HEK293 (cell line): ENCODE measurements around the gene CKS1B.

ENCODE experiments used
- CTCF ChIA-PET: fragments of 350-600 bp; formaldehyde crosslinking; extraction: SDS; loops from one replicate; lab custom pipeline; 2021; ENCODE audit warnings: antibody characterized with exemption; lab: Yijun Ruan, JAX
- POLR2A ChIA-PET: fragments of 300-600 bp; formaldehyde crosslinking; extraction: SDS; loops from one replicate; lab custom pipeline; 2020; ENCODE audit warnings: antibody characterized with exemption, inconsistent platforms; lab: Yijun Ruan, JAX
- H3K27ac ChIP-seq: fragments of 200-500 bp; sonication (Bioruptor generic); 2 replicates; pipeline ENCODE4 v1.5.1; 2014; ENCODE audit warnings: low read depth, low read length, control low read depth, inconsistent platforms; ENCODE audit errors: extremely low read depth
- H3K36me3 ChIP-seq, 2 experiments: fragments of 200-500 bp in 1 of 2; sonication (Bioruptor generic) in 1 of 2; 1 replicate in 1 of 2; 2 replicates in 1 of 2; pipeline ENCODE4 v1.5.1; 2014 to 2017; ENCODE audit warnings: inconsistent platforms in 2 of 2, low read length in 2 of 2; ENCODE audit not compliant: control insufficient read depth in 2 of 2, insufficient read depth in 1 of 2
- H3K4me1 ChIP-seq: fragments of 200-500 bp; sonication (Bioruptor generic); 2 replicates; pipeline ENCODE4 v1.5.1; 2014; ENCODE audit warnings: mild to moderate bottlenecking, low read length, inconsistent platforms; ENCODE audit not compliant: control insufficient read depth, insufficient read depth
- H3K4me3 ChIP-seq: 2 replicates; pipeline ENCODE4 v1.5.1; 2011; ENCODE audit warnings: low read depth, mild to moderate bottlenecking, control low read depth, low read length, moderate library complexity
- H3K9me3 ChIP-seq: fragments of 200-500 bp; sonication (Bioruptor generic); 2 replicates; pipeline ENCODE4 v1.5.1; 2014; ENCODE audit warnings: low read depth, low read length, inconsistent platforms; ENCODE audit not compliant: control insufficient read depth, insufficient read depth
- GLIS2 ChIP-seq: fragments of 450-650 bp; formaldehyde crosslinking; IDR thresholded peaks from 2 replicates; pipeline ENCODE4 v1.5.1; 2016; ENCODE audit warnings: missing biosample characterization, missing genetic modification characterization
- IKZF3 ChIP-seq: fragments of 450-650 bp; IDR thresholded peaks from 2 replicates; pipeline ENCODE4 v1.5.0; 2018; ENCODE audit warnings: missing biosample characterization, mild to moderate bottlenecking, missing genetic modification characterization, moderate library complexity
- KLF1 ChIP-seq: fragments of 450-650 bp; formaldehyde crosslinking; IDR thresholded peaks from 2 replicates; pipeline ENCODE4 v1.5.1; 2016; ENCODE audit warnings: missing biosample characterization, missing genetic modification characterization
- SP2 ChIP-seq: fragments of 450-650 bp; formaldehyde crosslinking; IDR thresholded peaks from 2 replicates; pipeline ENCODE4 v1.5.1; 2016; ENCODE audit warnings: missing biosample characterization, missing genetic modification characterization
- SP3 ChIP-seq: fragments of 450-650 bp; formaldehyde crosslinking; IDR thresholded peaks from 2 replicates; pipeline ENCODE4 v1.5.1; 2016; ENCODE audit warnings: missing biosample characterization, missing genetic modification characterization
- ZFHX2 ChIP-seq: fragments of 450-650 bp; formaldehyde crosslinking; conservative IDR thresholded peaks from 2 replicates; pipeline ENCODE4 v1.5.1; 2016; ENCODE audit warnings: missing biosample characterization, missing genetic modification characterization
- ZFP69B ChIP-seq: fragments of 450-650 bp; formaldehyde crosslinking; IDR thresholded peaks from 2 replicates; pipeline ENCODE4 v1.5.1; 2016; ENCODE audit warnings: missing biosample characterization, missing genetic modification characterization
- ZNF146 ChIP-seq: fragments of 450-650 bp; formaldehyde crosslinking; IDR thresholded peaks from 2 replicates; pipeline ENCODE4 v1.5.1; 2016; ENCODE audit warnings: missing biosample characterization, missing genetic modification characterization
- ZNF341 ChIP-seq: fragments of 450-650 bp; formaldehyde crosslinking; IDR thresholded peaks from 2 replicates; pipeline ENCODE4; 2016; ENCODE audit warnings: low read depth, missing biosample characterization, missing genetic modification characterization
- ZNF555 ChIP-seq: fragments of 450-650 bp; formaldehyde crosslinking; conservative IDR thresholded peaks from 2 replicates; pipeline ENCODE4 v1.5.1; 2017; ENCODE audit warnings: missing biosample characterization, mild to moderate bottlenecking, missing genetic modification characterization, inconsistent platforms
- ZNF792 ChIP-seq: fragments of 450-650 bp; formaldehyde crosslinking; IDR thresholded peaks from 2 replicates; pipeline ENCODE4 v1.5.1; 2016; ENCODE audit warnings: missing biosample characterization, missing genetic modification characterization
- TF ChIP-seq, protein P1 (sequence below): fragments of 450-650 bp; formaldehyde crosslinking; IDR thresholded peaks from 2 replicates; pipeline ENCODE4 v1.5.1; 2016; ENCODE audit warnings: missing biosample characterization, missing genetic modification characterization
- TF ChIP-seq, protein P2 (sequence below): fragments of 450-650 bp; formaldehyde crosslinking; IDR thresholded peaks from 2 replicates; pipeline ENCODE4 v1.5.1; 2016; ENCODE audit warnings: missing biosample characterization, missing genetic modification characterization
- TF ChIP-seq, protein P3 (sequence below): fragments of 450-650 bp; formaldehyde crosslinking; IDR thresholded peaks from 2 replicates; pipeline ENCODE4 v1.5.1; 2016; ENCODE audit warnings: missing biosample characterization, missing genetic modification characterization
- TF ChIP-seq, protein P4 (sequence below): fragments of 450-650 bp; formaldehyde crosslinking; IDR thresholded peaks from 2 replicates; pipeline ENCODE4 v1.5.1; 2016; ENCODE audit warnings: missing biosample characterization, missing genetic modification characterization
- TF ChIP-seq, protein P5 (sequence below): fragments of 450-650 bp; formaldehyde crosslinking; IDR thresholded peaks from 2 replicates; pipeline ENCODE4 v1.5.1; 2016; ENCODE audit warnings: missing biosample characterization, missing genetic modification characterization

Gene CKS1B

DNA sequence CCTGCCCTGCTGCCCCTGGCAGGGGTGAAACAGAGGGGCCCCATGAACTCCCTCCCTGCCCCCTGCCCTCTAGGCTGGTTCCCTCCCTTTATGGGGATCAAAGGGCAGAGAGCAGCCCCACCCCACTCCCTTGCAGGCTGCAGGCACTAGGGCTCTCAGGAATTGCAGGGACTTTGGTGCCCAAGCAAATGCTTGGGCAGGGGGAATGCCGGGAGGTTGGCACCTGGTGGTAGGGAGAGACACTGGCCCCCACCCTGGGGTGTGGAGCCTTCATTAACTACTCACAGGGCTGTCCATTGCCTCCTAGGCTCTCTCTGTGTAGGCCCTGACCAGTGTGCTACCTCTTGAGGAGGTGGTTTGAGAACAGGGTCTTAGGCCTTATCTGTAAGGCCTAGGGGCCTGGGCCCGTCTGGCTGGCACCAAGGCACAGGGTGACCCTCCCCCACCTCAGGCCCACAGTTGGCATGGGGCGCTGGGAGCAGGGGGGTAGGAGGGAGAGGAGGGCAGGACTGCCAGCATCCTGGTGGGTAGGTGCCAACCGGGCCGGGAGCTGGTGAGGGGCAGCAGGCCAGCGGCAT is 32.9 kb downstream of the CKS1B start (continued):
- TF ChIP-seq, protein P1, sequence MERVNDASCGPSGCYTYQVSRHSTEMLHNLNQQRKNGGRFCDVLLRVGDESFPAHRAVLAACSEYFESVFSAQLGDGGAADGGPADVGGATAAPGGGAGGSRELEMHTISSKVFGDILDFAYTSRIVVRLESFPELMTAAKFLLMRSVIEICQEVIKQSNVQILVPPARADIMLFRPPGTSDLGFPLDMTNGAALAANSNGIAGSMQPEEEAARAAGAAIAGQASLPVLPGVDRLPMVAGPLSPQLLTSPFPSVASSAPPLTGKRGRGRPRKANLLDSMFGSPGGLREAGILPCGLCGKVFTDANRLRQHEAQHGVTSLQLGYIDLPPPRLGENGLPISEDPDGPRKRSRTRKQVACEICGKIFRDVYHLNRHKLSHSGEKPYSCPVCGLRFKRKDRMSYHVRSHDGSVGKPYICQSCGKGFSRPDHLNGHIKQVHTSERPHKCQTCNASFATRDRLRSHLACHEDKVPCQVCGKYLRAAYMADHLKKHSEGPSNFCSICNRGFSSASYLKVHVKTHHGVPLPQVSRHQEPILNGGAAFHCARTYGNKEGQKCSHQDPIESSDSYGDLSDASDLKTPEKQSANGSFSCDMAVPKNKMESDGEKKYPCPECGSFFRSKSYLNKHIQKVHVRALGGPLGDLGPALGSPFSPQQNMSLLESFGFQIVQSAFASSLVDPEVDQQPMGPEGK (tag by site-specific recombination), result peak; percentile 13
- TF ChIP-seq, all 188 proteins: peak for 4

DNA sequence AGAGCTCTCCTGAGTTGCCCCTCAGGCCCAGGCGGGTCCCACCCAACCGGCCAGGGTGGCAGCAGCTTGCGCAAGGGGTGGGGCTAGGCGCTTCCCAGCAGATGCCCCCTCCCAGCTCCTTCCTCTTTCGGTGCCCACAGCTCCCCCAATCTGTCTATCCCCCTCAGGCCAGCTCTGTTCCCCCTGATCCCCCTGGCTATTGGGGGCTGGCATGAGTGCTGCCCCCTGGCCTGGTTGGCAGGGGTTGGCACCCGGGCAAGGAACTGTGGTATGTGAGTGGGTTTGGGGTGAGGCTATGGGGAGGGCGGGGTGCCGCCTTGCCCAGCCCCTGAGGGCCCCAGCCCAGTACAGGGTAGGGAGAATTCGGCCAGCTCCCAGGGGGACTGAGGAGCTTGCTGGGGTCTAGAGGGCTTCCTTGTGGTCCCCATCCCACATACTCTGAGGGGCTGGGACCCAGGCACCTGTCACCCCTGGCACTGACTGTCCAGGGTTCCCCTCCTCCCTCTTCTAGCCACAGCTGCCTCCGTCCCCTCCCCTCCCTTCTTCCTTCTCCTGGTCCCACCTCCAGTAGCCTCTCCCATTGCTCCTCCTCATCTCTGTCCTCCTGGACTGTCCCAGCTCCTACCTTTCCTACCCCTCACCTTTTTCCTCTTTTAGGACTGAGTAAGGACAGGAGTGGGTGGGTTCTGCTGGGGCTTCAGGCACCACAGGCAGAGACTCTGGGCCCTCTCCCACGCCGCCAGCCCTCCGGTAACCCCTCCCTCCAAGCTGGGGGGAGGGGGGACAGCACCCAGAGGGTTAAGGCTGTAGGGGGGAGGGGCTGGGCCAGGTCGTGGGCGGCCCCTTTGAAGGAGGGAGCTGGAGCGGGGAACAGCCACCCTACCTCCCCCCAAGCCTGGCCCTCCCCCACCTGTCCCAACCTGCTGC is 33.8 kb downstream of the CKS1B start:
- TF ChIP-seq SP3 (tag by site-specific recombination) (peak; percentile 46), KLF1 (peak; percentile 93), ZNF792 (tag by site-specific recombination) (no peak), ZNF341 (no peak), IKZF3 (tag by site-specific recombination) (peak; percentile 51; the same call in 1 of the 2 replicates), ZFHX2 (peak; percentile 63), ZNF555 (tag by site-specific recombination) (no peak), ZFP69B (tag by site-specific recombination) (0 out of 2 replicates have a peak, but pooled peaks have one; percentile 23), SP2 (peak; percentile 35), ZNF146 (tag by site-specific recombination) (no peak), GLIS2 (peak; percentile 21; the same call in 1 of the 2 replicates)
- TF ChIP-seq, protein P2, sequence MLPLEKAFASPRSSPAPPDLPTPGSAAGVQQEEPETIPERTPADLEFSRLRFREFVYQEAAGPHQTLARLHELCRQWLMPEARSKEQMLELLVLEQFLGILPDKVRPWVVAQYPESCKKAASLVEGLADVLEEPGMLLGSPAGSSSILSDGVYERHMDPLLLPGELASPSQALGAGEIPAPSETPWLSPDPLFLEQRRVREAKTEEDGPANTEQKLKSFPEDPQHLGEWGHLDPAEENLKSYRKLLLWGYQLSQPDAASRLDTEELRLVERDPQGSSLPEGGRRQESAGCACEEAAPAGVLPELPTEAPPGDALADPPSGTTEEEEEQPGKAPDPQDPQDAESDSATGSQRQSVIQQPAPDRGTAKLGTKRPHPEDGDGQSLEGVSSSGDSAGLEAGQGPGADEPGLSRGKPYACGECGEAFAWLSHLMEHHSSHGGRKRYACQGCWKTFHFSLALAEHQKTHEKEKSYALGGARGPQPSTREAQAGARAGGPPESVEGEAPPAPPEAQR (tag by site-specific recombination), result no peak
- TF ChIP-seq, protein P3, sequence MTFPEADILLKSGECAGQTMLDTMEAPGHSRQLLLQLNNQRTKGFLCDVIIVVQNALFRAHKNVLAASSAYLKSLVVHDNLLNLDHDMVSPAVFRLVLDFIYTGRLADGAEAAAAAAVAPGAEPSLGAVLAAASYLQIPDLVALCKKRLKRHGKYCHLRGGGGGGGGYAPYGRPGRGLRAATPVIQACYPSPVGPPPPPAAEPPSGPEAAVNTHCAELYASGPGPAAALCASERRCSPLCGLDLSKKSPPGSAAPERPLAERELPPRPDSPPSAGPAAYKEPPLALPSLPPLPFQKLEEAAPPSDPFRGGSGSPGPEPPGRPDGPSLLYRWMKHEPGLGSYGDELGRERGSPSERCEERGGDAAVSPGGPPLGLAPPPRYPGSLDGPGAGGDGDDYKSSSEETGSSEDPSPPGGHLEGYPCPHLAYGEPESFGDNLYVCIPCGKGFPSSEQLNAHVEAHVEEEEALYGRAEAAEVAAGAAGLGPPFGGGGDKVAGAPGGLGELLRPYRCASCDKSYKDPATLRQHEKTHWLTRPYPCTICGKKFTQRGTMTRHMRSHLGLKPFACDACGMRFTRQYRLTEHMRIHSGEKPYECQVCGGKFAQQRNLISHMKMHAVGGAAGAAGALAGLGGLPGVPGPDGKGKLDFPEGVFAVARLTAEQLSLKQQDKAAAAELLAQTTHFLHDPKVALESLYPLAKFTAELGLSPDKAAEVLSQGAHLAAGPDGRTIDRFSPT (tag by site-specific recombination), result peak; percentile 68
- TF ChIP-seq, protein P4, sequence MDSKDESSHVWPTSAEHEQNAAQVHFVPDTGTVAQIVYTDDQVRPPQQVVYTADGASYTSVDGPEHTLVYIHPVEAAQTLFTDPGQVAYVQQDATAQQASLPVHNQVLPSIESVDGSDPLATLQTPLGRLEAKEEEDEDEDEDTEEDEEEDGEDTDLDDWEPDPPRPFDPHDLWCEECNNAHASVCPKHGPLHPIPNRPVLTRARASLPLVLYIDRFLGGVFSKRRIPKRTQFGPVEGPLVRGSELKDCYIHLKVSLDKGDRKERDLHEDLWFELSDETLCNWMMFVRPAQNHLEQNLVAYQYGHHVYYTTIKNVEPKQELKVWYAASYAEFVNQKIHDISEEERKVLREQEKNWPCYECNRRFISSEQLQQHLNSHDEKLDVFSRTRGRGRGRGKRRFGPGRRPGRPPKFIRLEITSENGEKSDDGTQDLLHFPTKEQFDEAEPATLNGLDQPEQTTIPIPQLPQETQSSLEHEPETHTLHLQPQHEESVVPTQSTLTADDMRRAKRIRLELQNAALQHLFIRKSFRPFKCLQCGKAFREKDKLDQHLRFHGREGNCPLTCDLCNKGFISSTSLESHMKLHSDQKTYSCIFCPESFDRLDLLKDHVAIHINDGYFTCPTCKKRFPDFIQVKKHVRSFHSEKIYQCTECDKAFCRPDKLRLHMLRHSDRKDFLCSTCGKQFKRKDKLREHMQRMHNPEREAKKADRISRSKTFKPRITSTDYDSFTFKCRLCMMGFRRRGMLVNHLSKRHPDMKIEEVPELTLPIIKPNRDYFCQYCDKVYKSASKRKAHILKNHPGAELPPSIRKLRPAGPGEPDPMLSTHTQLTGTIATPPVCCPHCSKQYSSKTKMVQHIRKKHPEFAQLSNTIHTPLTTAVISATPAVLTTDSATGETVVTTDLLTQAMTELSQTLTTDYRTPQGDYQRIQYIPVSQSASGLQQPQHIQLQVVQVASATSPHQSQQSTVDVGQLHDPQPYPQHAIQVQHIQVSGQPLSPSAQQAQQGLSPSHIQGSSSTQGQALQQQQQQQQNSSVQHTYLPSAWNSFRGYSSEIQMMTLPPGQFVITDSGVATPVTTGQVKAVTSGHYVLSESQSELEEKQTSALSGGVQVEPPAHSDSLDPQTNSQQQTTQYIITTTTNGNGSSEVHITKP (tag by site-specific recombination), result peak; percentile 49
- TF ChIP-seq, protein P5, sequence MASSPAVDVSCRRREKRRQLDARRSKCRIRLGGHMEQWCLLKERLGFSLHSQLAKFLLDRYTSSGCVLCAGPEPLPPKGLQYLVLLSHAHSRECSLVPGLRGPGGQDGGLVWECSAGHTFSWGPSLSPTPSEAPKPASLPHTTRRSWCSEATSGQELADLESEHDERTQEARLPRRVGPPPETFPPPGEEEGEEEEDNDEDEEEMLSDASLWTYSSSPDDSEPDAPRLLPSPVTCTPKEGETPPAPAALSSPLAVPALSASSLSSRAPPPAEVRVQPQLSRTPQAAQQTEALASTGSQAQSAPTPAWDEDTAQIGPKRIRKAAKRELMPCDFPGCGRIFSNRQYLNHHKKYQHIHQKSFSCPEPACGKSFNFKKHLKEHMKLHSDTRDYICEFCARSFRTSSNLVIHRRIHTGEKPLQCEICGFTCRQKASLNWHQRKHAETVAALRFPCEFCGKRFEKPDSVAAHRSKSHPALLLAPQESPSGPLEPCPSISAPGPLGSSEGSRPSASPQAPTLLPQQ (tag by site-specific recombination), result 0 out of 2 replicates have a peak, but pooled peaks have one; percentile 14
- Histone ChIP-seq H3K27ac (no peak overlapping the region), H3K4me3 (no peak overlapping the region), H3K36me3 (peaks cover 0 to 6% of the 10 kb centered on the region in 2 experiments; a peak in 1 of 3 replicates), H3K9me3 (no peaks in the 10 kb centered on the region), H3K4me1 (peaks cover 16% of the 10 kb centered on the region)
- CTCF ChIA-PET, result interaction anchor here (0.5 to 3.5 kb wide), 7 partner anchors 9 to 83 kb away, joined by 3 to 30 read pairs (median 3); partner anchors contain the start of gene PBXIP1
- POLR2A ChIA-PET, result interaction anchor here (0.7 to 0.8 kb wide), 3 partner anchors 25 to 33 kb away, joined by 3 to 4 read pairs (median 3); partner anchors contain the start of gene FLAD1
